ENCODE results near the gene RRAGD.
A peak's percentile ranks its signal among the peaks of the same experiment; 100 is the strongest.

RRAGD gene

GRCh38 chr6:89386917-89387491 is 25.1 kb downstream of the RRAGD start:
- Histone ChIP-seq H3K4me3 (ENCODE audit: insufficient read depth in 1 of 2, low read depth in 1 of 2, low read length in 2 of 2) (no peak overlapping the region), H2AFZ (ENCODE audit: low read depth, low read length) (no peak overlapping the region), H3K23ac (ENCODE audit: low read length in 2 of 2) (no peak overlapping the region), H3K4me1 (ENCODE audit: control insufficient read depth, insufficient read depth, low read depth, low read length) (peaks cover 2% of the 10 kb centered on the region), H2BK5ac (ENCODE audit: low read depth, low read length, poor library complexity, severe bottlenecking) (no peak overlapping the region), H3K36me3 (ENCODE audit: control insufficient read depth in 1 of 2, insufficient read depth in 2 of 2, low read depth in 1 of 2, low read length in 2 of 2) (no peaks in the 10 kb centered on the region), H4K8ac (ENCODE audit: low read length) (no peak overlapping the region), H3K14ac (ENCODE audit: low read length in 2 of 2) (no peak overlapping the region), H3K4ac (ENCODE audit: low read depth in 1 of 2, low read length in 2 of 2) (no peak overlapping the region), H2BK12ac (ENCODE audit: low read length in 2 of 2) (no peak overlapping the region), H3K27ac (ENCODE audit: low read length, poor library complexity, severe bottlenecking) (no peak overlapping the region), H2BK15ac (ENCODE audit: low read depth, poor library complexity, severe bottlenecking) (no peak overlapping the region), H3K79me1 (replicated peaks; ENCODE audit: low read length, poor library complexity, severe bottlenecking) (no peaks in the 10 kb centered on the region), H2BK120ac (ENCODE audit: low read depth, low read length) (no peak overlapping the region), H3K27me3 (ENCODE audit: control insufficient read depth in 1 of 2, insufficient read depth in 1 of 2, low read length in 2 of 2) (no peaks in the 10 kb centered on the region), H3K4me2 (ENCODE audit: low read length, poor library complexity, severe bottlenecking) (no peak overlapping the region), H2AK5ac (ENCODE audit: low read length, severe bottlenecking) (no peak overlapping the region), H3K9ac (ENCODE audit: low read length) (no peak overlapping the region), H3K9me3 (ENCODE audit: control insufficient read depth, low read length) (no peaks in the 10 kb centered on the region), H3K18ac (ENCODE audit: low read depth in 1 of 2, low read length in 2 of 2) (no peak overlapping the region), H4K91ac (ENCODE audit: low read length) (no peak overlapping the region)
- 91% methylated on average over 6 of the region's 6 CpGs for WGBS
- no peak for DNase-seq

GRCh38 chr6:89385846-89386245 is 26.2 kb downstream of the RRAGD start:
- 98% methylated on average over 7 of the region's 7 CpGs for WGBS
- Histone ChIP-seq H3K4me3 (ENCODE audit: insufficient read depth in 1 of 2, low read depth in 1 of 2, low read length in 2 of 2) (no peak overlapping the region), H3K14ac (ENCODE audit: low read length in 2 of 2) (no peak overlapping the region), H3K4ac (ENCODE audit: low read depth in 1 of 2, low read length in 2 of 2) (no peak overlapping the region), H3K79me1 (replicated peaks; ENCODE audit: low read length, poor library complexity, severe bottlenecking) (no peaks in the 10 kb centered on the region), H3K36me3 (ENCODE audit: control insufficient read depth in 1 of 2, insufficient read depth in 2 of 2, low read depth in 1 of 2, low read length in 2 of 2) (no peaks in the 10 kb centered on the region), H2BK12ac (ENCODE audit: low read length in 2 of 2) (no peak overlapping the region), H3K9me3 (ENCODE audit: control insufficient read depth, low read length) (no peaks in the 10 kb centered on the region), H4K91ac (ENCODE audit: low read length) (no peak overlapping the region), H2BK5ac (ENCODE audit: low read depth, low read length, poor library complexity, severe bottlenecking) (no peak overlapping the region), H2BK15ac (ENCODE audit: low read depth, poor library complexity, severe bottlenecking) (no peak overlapping the region), H2AK5ac (ENCODE audit: low read length, severe bottlenecking) (no peak overlapping the region), H4K8ac (ENCODE audit: low read length) (no peak overlapping the region), H3K9ac (ENCODE audit: low read length) (no peak overlapping the region), H3K27ac (ENCODE audit: low read length, poor library complexity, severe bottlenecking) (no peak overlapping the region), H3K4me2 (ENCODE audit: low read length, poor library complexity, severe bottlenecking) (no peak overlapping the region), H2AFZ (ENCODE audit: low read depth, low read length) (no peak overlapping the region), H3K27me3 (ENCODE audit: control insufficient read depth in 1 of 2, insufficient read depth in 1 of 2, low read length in 2 of 2) (no peaks in the 10 kb centered on the region), H3K4me1 (ENCODE audit: control insufficient read depth, insufficient read depth, low read depth, low read length) (peaks cover 2% of the 10 kb centered on the region), H3K23ac (ENCODE audit: low read length in 2 of 2) (no peak overlapping the region), H2BK120ac (ENCODE audit: low read depth, low read length) (no peak overlapping the region), H3K18ac (ENCODE audit: low read depth in 1 of 2, low read length in 2 of 2) (no peak overlapping the region)
- no peak for DNase-seq

GRCh38 chr6:89385156-89385667 is 26.9 kb downstream of the RRAGD start:
- Histone ChIP-seq H2BK5ac (ENCODE audit: low read depth, low read length, poor library complexity, severe bottlenecking) (no peak overlapping the region), H3K14ac (ENCODE audit: low read length in 2 of 2) (no peak overlapping the region), H3K4me3 (ENCODE audit: insufficient read depth in 1 of 2, low read depth in 1 of 2, low read length in 2 of 2) (no peak overlapping the region), H3K27me3 (ENCODE audit: control insufficient read depth in 1 of 2, insufficient read depth in 1 of 2, low read length in 2 of 2) (no peaks in the 10 kb centered on the region), H3K36me3 (ENCODE audit: control insufficient read depth in 1 of 2, insufficient read depth in 2 of 2, low read depth in 1 of 2, low read length in 2 of 2) (no peaks in the 10 kb centered on the region), H2BK12ac (ENCODE audit: low read length in 2 of 2) (no peak overlapping the region), H3K79me1 (replicated peaks; ENCODE audit: low read length, poor library complexity, severe bottlenecking) (no peaks in the 10 kb centered on the region), H3K18ac (ENCODE audit: low read depth in 1 of 2, low read length in 2 of 2) (no peak overlapping the region), H2AK5ac (ENCODE audit: low read length, severe bottlenecking) (no peak overlapping the region), H3K27ac (ENCODE audit: low read length, poor library complexity, severe bottlenecking) (no peak overlapping the region), H2BK15ac (ENCODE audit: low read depth, poor library complexity, severe bottlenecking) (no peak overlapping the region), H3K4me1 (ENCODE audit: control insufficient read depth, insufficient read depth, low read depth, low read length) (peaks cover 2% of the 10 kb centered on the region), H4K91ac (ENCODE audit: low read length) (peak overlapping the region; percentile 46), H3K4me2 (ENCODE audit: low read length, poor library complexity, severe bottlenecking) (no peak overlapping the region), H3K9me3 (ENCODE audit: control insufficient read depth, low read length) (no peaks in the 10 kb centered on the region), H2BK120ac (ENCODE audit: low read depth, low read length) (no peak overlapping the region), H4K8ac (ENCODE audit: low read length) (no peak overlapping the region), H2AFZ (ENCODE audit: low read depth, low read length) (no peak overlapping the region), H3K9ac (ENCODE audit: low read length) (no peak overlapping the region), H3K4ac (ENCODE audit: low read depth in 1 of 2, low read length in 2 of 2) (no peak overlapping the region), H3K23ac (ENCODE audit: low read length in 2 of 2) (no peak overlapping the region)
- no peak for DNase-seq
- 67% methylated on average over 3 of the region's 5 CpGs for WGBS

- Histone ChIP-seq H2BK15ac (ENCODE audit: low read depth, poor library complexity, severe bottlenecking) (no peak overlapping the region), H2BK120ac (ENCODE audit: low read depth, low read length) (no peak overlapping the region), H3K9me3 (ENCODE audit: control insufficient read depth, low read length) (no peaks in the 10 kb centered on the region), H3K14ac (ENCODE audit: low read length in 2 of 2) (no peak overlapping the region), H3K18ac (ENCODE audit: low read depth in 1 of 2, low read length in 2 of 2) (no peak overlapping the region), H3K27me3 (ENCODE audit: control insufficient read depth in 1 of 2, insufficient read depth in 1 of 2, low read length in 2 of 2) (no peaks in the 10 kb centered on the region), H2AFZ (ENCODE audit: low read depth, low read length) (no peak overlapping the region), H2BK12ac (ENCODE audit: low read length in 2 of 2) (no peak overlapping the region), H3K36me3 (ENCODE audit: control insufficient read depth in 1 of 2, insufficient read depth in 2 of 2, low read depth in 1 of 2, low read length in 2 of 2) (no peaks in the 10 kb centered on the region), H3K79me1 (replicated peaks; ENCODE audit: low read length, poor library complexity, severe bottlenecking) (no peaks in the 10 kb centered on the region), H4K91ac (ENCODE audit: low read length) (no peak overlapping the region), H3K4me2 (ENCODE audit: low read length, poor library complexity, severe bottlenecking) (no peak overlapping the region), H3K4ac (ENCODE audit: low read depth in 1 of 2, low read length in 2 of 2) (no peak overlapping the region), H3K4me1 (ENCODE audit: control insufficient read depth, insufficient read depth, low read depth, low read length) (peaks cover 2% of the 10 kb centered on the region), H2BK5ac (ENCODE audit: low read depth, low read length, poor library complexity, severe bottlenecking) (no peak overlapping the region), H3K27ac (ENCODE audit: low read length, poor library complexity, severe bottlenecking) (no peak overlapping the region), H3K4me3 (ENCODE audit: insufficient read depth in 1 of 2, low read depth in 1 of 2, low read length in 2 of 2) (no peak overlapping the region), H3K9ac (ENCODE audit: low read length) (no peak overlapping the region), H4K8ac (ENCODE audit: low read length) (no peak overlapping the region), H3K23ac (ENCODE audit: low read length in 2 of 2) (no peak overlapping the region), H2AK5ac (ENCODE audit: low read length, severe bottlenecking) (no peak overlapping the region)
- no peak for DNase-seq
- 82% methylated on average over 2 of the region's 2 CpGs for WGBS
Observed at GRCh38 chr6:89381031-89381430, 31.0 kb downstream of the RRAGD start.

Data from mesenchymal stem cell (in vitro differentiated cells and primary cell).